Thyroid gland (tissue), 4 donors: ENCODE measurements around the gene GCC1.

Source experiments
- POLR2A ChIP-seq, 2 donors: fragments of 450-650 bp; IDR thresholded peaks; one replicate each; pipeline ENCODE4 v1.6.1; 2017; ENCODE audit warnings: antibody characterized with exemption in 2 of 2, mild to moderate bottlenecking in 2 of 2, moderate library complexity in 1 of 2
- TF ChIP-seq, protein P1 (sequence below), 6 experiments: fragments of 200-600 bp in 3 of 6; fragments of 450-650 bp in 3 of 6; sonication (generic) in 3 of 6; IDR thresholded peaks; one replicate each; pipeline ENCODE4 v1.5.1; 2016 to 2019; ENCODE audit warnings: antibody characterized with exemption in 6 of 6, mild to moderate bottlenecking in 2 of 6, inconsistent platforms in 1 of 6, moderate library complexity in 1 of 6

DNA sequence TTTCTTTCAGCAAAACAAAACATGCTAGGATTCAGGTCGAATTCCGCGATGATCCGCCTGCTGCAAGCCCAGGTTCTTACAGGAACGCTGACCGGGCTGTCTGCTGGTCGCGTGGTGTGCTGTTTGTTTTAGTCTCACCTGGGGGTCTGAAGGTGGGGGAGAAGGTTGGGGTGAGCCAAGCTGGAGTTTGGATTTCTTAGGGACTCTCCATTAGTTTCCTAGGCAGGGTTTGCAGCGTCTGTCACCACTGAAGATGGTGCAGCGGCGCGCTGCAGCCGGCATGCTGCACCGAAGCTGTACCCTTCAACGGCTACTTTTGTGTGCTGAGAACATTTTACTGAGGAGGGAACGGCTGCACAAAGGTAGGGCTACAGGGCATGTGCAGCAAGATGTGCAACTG is 48.7 kb downstream of the GCC1 start:
- TF ChIP-seq, protein P1, sequence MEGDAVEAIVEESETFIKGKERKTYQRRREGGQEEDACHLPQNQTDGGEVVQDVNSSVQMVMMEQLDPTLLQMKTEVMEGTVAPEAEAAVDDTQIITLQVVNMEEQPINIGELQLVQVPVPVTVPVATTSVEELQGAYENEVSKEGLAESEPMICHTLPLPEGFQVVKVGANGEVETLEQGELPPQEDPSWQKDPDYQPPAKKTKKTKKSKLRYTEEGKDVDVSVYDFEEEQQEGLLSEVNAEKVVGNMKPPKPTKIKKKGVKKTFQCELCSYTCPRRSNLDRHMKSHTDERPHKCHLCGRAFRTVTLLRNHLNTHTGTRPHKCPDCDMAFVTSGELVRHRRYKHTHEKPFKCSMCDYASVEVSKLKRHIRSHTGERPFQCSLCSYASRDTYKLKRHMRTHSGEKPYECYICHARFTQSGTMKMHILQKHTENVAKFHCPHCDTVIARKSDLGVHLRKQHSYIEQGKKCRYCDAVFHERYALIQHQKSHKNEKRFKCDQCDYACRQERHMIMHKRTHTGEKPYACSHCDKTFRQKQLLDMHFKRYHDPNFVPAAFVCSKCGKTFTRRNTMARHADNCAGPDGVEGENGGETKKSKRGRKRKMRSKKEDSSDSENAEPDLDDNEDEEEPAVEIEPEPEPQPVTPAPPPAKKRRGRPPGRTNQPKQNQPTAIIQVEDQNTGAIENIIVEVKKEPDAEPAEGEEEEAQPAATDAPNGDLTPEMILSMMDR (IDR thresholded peaks at IDR 0.05), result no peak
- no peak for TF ChIP-seq POLR2A (IDR thresholded peaks at IDR 0.05)
